Activated naive CD8-positive, alpha-beta T cell treated with anti-CD3 and anti-CD28 coated beads, Interleukin-2, amount 10 ng/mL, durations not matched to agents 7 days and 5 days (primary cell): Measurements from ENCODE around the gene GALR3. TPM values are rescaled to one million over a fixed set of nuclear protein-coding genes. Genes with fewer than 3 reads are reported as not detected.

Experiments
- ATAC-seq: fragments of 150-1000 bp; cut with Tn5 transposase; one replicate; pipeline ENCODE4 v1.10.0; 2021; ENCODE audit warnings: low read depth, moderate library complexity
- POLR2A ChIA-PET: fragments of 350-600 bp; sonication (Branson Sonifier 250); formaldehyde crosslinking; loops from one replicate; lab custom pipeline; 2021; ENCODE audit warnings: antibody characterized with exemption; lab: Charles Lee
- DNase-seq: peaks from one replicate; pipeline ENCODE4 v3.0.0; 2021
- H3K27ac Mint-ChIP-seq: one replicate; pipeline ENCODE4 v1.8.0; 2022; ENCODE audit warnings: mild to moderate bottlenecking, mixed read lengths
- H3K27me3 Mint-ChIP-seq: one replicate; pipeline ENCODE4 v1.8.0; 2022; ENCODE audit warnings: mild to moderate bottlenecking, moderate library complexity, mixed read lengths
- H3K36me3 Mint-ChIP-seq: one replicate; pipeline ENCODE4 v1.8.0; 2021; ENCODE audit warnings: mild to moderate bottlenecking, mixed read lengths
- H3K4me1 Mint-ChIP-seq: one replicate; pipeline ENCODE4 v1.8.0; 2021; ENCODE audit warnings: mixed read lengths
- H3K4me3 Mint-ChIP-seq: one replicate; pipeline ENCODE4 v1.8.0; 2022; ENCODE audit warnings: mild to moderate bottlenecking, moderate library complexity, mixed read lengths
- H3K9me3 Mint-ChIP-seq: one replicate; pipeline ENCODE4 v1.8.0; 2021; ENCODE audit warnings: mixed read lengths
- total RNA-seq, 2 experiments: library from RNA; stranded (reverse); gene quantifications; one replicate each; pipeline ENCODE4 v1.2.3, GENCODE V29; 2021

The GALR3 gene
- total RNA-seq, 2 experiments from 2014 or later, result not detected

DNA sequence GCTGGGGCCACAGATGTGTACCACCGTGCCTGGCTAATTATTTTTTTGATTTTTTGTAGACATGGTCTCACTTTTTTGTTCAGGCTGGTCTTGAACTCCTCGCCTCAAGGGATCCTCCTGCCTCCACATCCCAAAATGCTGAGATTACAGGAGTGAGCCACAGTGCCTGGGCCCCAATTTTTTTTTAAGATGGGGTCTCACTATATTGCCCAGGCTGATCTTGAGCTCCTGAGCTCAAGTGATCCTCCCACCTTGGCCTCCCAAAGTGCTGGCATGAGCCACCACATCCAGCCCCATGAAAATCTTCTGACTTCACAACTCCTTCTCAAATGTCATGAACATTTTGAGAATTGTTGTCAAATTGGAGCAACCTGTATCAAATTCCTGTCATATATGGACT is 23.3 kb downstream of the GALR3 start:
- Mint-ChIP-seq H3K27me3 (no peaks in the 10 kb centered on the region), H3K4me1 (peaks cover 28% of the 10 kb centered on the region)

DNA sequence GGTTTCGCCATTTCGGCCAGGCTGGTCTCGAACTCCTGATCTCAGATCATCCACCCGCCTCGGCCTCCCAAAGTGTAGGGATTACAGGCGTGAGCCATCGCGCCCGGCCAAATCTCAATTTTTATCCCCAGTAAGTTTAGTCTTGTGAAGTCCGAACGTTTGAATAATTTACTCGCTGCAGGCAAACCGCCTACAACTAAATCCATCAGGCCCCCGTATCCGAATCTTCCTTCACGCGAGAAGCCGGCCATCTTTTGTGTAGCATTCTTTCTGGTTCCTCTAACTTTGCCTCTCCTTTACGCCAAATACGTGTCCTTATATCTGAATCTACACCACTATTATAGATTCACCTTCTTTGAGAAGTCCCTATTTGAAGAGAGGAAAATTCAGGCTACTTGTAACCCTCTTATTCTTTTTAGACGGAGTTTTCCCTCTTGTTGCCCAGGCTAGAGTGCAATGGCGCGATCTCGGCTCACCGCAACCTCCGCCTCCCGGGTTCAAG is 25.5 kb downstream of the GALR3 start:
- H3K27ac Mint-ChIP-seq, result peak overlapping the region; percentile 95
- H3K9me3 Mint-ChIP-seq, result no peaks in the 10 kb centered on the region
- H3K27me3 Mint-ChIP-seq, result no peaks in the 10 kb centered on the region
- H3K36me3 Mint-ChIP-seq, result peaks cover 16% of the 10 kb centered on the region
- peak overlapping the region; percentile 93 for H3K4me3 Mint-ChIP-seq
- H3K4me1 Mint-ChIP-seq, result peaks cover 26% of the 10 kb centered on the region
- POLR2A ChIA-PET, result interaction anchor here (1.1 kb wide), 1 partner anchor 24 kb away, joined by 3 read pairs; no protein-coding TSS in a partner anchor
- DNase-seq (no peak), ATAC-seq (no peak)

More for the DNA sequence above, 23.3 kb downstream of the GALR3 start:
- Mint-ChIP-seq H3K36me3 (peaks cover 13% of the 10 kb centered on the region), H3K27ac (no peak overlapping the region), H3K4me3 (peak overlapping the region; percentile 25), H3K9me3 (no peaks in the 10 kb centered on the region)
- ATAC-seq (no peak), DNase-seq (no peak)
- POLR2A ChIA-PET, result no interaction called here

DNA sequence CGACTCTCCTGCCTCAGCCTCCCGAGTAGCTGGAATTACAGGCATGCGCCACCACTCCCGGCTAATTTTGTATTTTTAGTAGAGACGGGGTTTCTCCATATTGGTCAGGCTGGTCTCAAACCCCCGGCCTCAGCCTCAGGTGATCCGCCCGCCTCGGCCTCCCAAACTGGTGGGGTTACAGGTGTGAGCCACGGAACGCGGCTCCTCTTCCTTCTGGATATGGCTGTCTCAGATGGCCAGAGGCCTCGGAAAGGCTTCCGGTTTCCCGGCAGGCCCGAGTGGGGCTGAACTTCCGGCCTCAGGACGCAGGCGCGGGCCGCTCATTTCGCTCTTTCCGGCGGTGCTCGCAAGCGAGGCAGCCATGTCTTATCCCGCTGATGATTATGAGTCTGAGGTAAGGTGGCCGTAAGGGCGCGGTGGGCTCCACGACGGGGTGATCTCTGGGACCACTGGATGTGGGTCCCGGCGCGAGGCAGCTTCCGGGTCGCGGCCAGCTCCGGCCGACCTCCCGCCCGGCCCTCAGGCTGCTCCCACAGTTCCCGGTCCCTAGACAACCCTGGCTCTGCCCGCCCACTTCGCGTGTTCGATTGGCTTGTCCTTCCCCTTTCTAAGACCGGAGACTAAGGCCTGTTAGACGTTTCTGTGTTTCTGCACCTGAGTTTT is 26.0 kb downstream of the GALR3 start, which contains the start of gene EIF3L:
Gene EIF3L, plus strand, starts transcription at position 331 of the 663 bp plus-strand sequence. Its CDS starts 31 bp downstream, at position 362.
- H3K4me1 Mint-ChIP-seq, result peaks cover 30% of the 10 kb centered on the region
- DNase-seq, result peak; percentile 88
- ATAC-seq, result peak; percentile 73
- H3K4me3 Mint-ChIP-seq, result peak within 1 kb of the TSS; percentile 93
- peaks cover 21% of the 10 kb centered on the region for H3K36me3 Mint-ChIP-seq
- POLR2A ChIA-PET, result interaction anchor here (1.1 kb wide), 1 partner anchor 25 kb away, joined by 3 read pairs; no protein-coding TSS in a partner anchor
- H3K27me3 Mint-ChIP-seq, result no peaks in the 10 kb centered on the region
- no peaks in the 10 kb centered on the region for H3K9me3 Mint-ChIP-seq
- peak within 1 kb of the TSS; percentile 95 for H3K27ac Mint-ChIP-seq

- no peak for DNase-seq
- Mint-ChIP-seq H3K4me1 (peaks cover 30% of the 10 kb centered on the region), H3K27me3 (no peaks in the 10 kb centered on the region), H3K4me3 (peak overlapping the region; percentile 93), H3K27ac (no peak overlapping the region), H3K36me3 (peaks cover 26% of the 10 kb centered on the region), H3K9me3 (no peaks in the 10 kb centered on the region)
- POLR2A ChIA-PET, result no interaction called here
- no peak for ATAC-seq
Observed at GRCh38 chr22:37850801-37851200, 27.6 kb downstream of the GALR3 start.

GRCh38 chr22:37852418-37852817 is 29.2 kb downstream of the GALR3 start:
- DNase-seq (no peak), ATAC-seq (no peak)
- Mint-ChIP-seq H3K27ac (no peak overlapping the region), H3K4me1 (peaks cover 28% of the 10 kb centered on the region), H3K4me3 (no peak overlapping the region), H3K36me3 (peaks cover 31% of the 10 kb centered on the region), H3K9me3 (no peaks in the 10 kb centered on the region), H3K27me3 (no peaks in the 10 kb centered on the region)
- POLR2A ChIA-PET, result interaction anchor here (1.0 to 1.2 kb wide), 3 partner anchors 8 to 188 kb away, joined by 3 to 6 read pairs (median 3); partner anchors contain the start of gene ANKRD54

DNA sequence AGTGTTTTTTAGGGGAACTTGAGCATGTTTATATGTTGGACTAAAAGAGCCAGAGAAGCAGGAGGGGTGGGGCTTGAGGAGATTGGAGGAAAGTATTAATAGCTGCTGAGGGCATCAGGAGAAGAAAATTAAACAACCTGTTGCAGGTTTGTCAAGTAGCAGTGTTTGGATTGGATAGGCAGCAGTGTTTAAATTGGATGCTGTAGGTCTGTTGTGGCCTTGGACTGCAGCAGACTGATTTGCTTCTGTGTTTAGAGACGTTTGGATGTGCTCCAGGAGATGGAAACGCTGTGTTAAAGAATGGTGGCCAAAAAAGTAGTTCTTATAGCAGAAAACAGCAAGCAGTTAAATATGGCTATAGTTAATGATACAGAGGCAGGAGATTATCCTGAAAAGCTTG is 31.8 kb downstream of the GALR3 start:
- Mint-ChIP-seq H3K4me1 (peaks cover 21% of the 10 kb centered on the region), H3K9me3 (no peaks in the 10 kb centered on the region), H3K27ac (no peak overlapping the region), H3K36me3 (peaks cover 29% of the 10 kb centered on the region), H3K27me3 (no peaks in the 10 kb centered on the region), H3K4me3 (no peak overlapping the region)
- POLR2A ChIA-PET, result interaction anchor here (0.7 kb wide), 1 partner anchor 27 kb away, joined by 3 read pairs; no protein-coding TSS in a partner anchor
- ATAC-seq, result no peak
- no peak for DNase-seq

DNA sequence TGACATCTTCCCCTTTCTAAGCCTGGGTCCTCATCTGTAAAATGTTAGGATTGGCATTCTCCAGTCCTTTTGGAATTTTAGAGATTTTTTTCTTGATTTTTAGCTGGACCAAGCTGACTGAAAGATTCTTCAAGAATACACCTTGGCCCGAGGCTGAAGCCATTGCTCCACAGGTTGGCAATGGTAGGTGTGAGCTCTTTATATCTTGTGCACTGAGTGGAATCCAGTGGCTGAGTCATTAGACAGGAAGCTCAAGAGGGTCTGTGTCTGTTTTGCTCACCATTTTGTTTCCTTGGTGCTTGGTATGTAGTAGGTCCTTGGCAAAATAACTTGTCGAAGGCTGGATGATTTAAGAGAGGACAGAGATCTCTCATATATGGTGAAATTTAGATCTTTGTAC is 32.3 kb downstream of the GALR3 start:
- H3K4me1 Mint-ChIP-seq, result peaks cover 19% of the 10 kb centered on the region
- no peaks in the 10 kb centered on the region for H3K9me3 Mint-ChIP-seq
- POLR2A ChIA-PET, result no interaction called here
- DNase-seq (no peak), ATAC-seq (no peak)
- no peak overlapping the region for H3K4me3 Mint-ChIP-seq
- H3K36me3 Mint-ChIP-seq, result peaks cover 29% of the 10 kb centered on the region
- no peaks in the 10 kb centered on the region for H3K27me3 Mint-ChIP-seq
- H3K27ac Mint-ChIP-seq, result no peak overlapping the region

GRCh38 chr22:37860796-37861421 is 37.7 kb downstream of the GALR3 start:
- POLR2A ChIA-PET, result interaction anchor here (0.9 to 1.5 kb wide), 2 partner anchors 9 to 51 kb away, joined by 3 to 4 read pairs; no protein-coding TSS in a partner anchor
- Mint-ChIP-seq H3K4me1 (peaks cover 4% of the 10 kb centered on the region), H3K27me3 (no peaks in the 10 kb centered on the region), H3K36me3 (peaks cover 24% of the 10 kb centered on the region), H3K4me3 (no peak overlapping the region), H3K9me3 (no peaks in the 10 kb centered on the region), H3K27ac (no peak overlapping the region)
- ATAC-seq (no peak), DNase-seq (no peak)

- POLR2A ChIA-PET, result interaction anchor here (0.6 to 1.9 kb wide), 10 partner anchors 9 to 212 kb away, joined by 3 to 6 read pairs (median 3); partner anchors contain the start of gene ANKRD54
- Mint-ChIP-seq H3K9me3 (no peaks in the 10 kb centered on the region), H3K36me3 (peaks cover 19% of the 10 kb centered on the region), H3K27me3 (no peaks in the 10 kb centered on the region), H3K27ac (no peak overlapping the region), H3K4me1 (peaks cover 4% of the 10 kb centered on the region), H3K4me3 (no peak overlapping the region)
- DNase-seq, result no peak
- no peak for ATAC-seq
Observed at GRCh38 chr22:37862570-37863325, 39.6 kb downstream of the GALR3 start.

DNA sequence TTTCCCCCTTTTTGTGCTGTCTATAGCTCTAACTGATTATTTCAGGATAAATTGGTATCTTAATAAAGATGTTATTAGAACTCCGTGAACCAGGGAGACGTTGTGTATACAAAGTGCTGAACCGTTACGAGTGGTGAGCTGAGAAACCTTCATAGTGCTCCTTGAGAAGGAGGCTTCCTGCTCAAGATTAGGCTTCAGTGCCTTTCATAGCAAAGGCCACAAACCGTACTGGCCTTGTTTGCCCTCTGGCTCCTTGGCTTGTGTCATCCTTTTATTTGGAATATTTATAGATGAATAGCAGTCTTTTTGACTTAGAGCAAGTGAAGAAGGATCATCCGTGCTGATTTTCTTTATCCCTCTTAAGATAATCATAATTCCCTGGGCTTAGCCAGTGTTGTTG is 42.3 kb downstream of the GALR3 start:
- no peaks in the 10 kb centered on the region for H3K9me3 Mint-ChIP-seq
- H3K4me3 Mint-ChIP-seq, result no peak overlapping the region
- ATAC-seq (no peak), DNase-seq (no peak)
- no peaks in the 10 kb centered on the region for H3K27me3 Mint-ChIP-seq
- POLR2A ChIA-PET, result no interaction called here
- H3K36me3 Mint-ChIP-seq, result peaks cover 22% of the 10 kb centered on the region
- peaks cover 2% of the 10 kb centered on the region for H3K4me1 Mint-ChIP-seq
- no peak overlapping the region for H3K27ac Mint-ChIP-seq

- Mint-ChIP-seq H3K27me3 (no peaks in the 10 kb centered on the region), H3K36me3 (peaks cover 26% of the 10 kb centered on the region), H3K4me3 (no peak overlapping the region), H3K4me1 (no peaks in the 10 kb centered on the region), H3K9me3 (no peaks in the 10 kb centered on the region), H3K27ac (no peak overlapping the region)
- DNase-seq (no peak), ATAC-seq (no peak)
- POLR2A ChIA-PET, result no interaction called here
Observed at GRCh38 chr22:37870273-37870672, 47.1 kb downstream of the GALR3 start.
